Measurements from ENCODE around the gene PDSS2.

PDSS2 gene

GRCh38 chr6:107114926-107115694 lies 344.3 kb downstream of the PDSS2 start, which contains the start of gene BEND3:
BEND3 (minus strand) TSS chr6:107115515; CDS start chr6:107099285, 16,230 bp downstream.
- peak; percentile 34 for DNase-seq

DNA sequence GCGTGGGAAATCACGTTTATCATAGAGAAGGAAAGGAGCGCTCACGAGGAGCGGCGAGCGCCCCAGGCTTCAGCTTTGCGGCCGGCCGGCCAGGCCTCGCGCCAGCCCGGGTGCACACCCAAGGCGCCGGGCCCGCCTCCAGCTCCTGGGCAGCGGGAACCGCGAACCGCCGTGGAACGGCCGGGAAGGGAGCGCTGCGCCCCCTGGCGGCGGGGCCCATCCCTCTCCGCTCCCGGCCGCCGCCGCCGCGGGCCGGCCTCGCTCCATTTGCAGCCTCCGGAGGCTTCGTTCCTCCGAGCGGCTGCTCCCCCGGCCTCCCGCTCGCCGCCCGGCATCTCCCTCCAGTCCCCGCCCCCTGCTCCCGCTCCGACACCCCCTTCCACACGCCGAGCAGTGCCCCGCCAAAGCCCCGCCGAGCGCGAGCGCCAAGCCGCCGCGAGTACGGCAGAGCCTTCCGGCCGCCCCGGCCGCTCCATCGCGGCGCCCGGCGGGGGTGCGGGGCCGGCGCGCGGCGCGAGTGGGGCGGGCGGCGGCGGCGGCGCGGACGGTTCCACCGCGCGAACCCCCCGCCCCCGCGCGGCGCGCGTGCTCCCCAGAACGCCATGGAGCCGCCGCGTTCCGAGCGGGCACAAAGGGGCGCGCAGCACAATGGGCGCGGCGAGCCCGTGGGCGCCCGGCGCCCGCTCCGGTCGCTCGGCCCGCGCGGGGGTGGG lies 345.0 kb downstream of the PDSS2 start:
- DNase-seq, result peak; percentile 59

GRCh38 chr6:107110200-107110599 lies 349.2 kb downstream of the PDSS2 start:
- no peak for DNase-seq

DNA sequence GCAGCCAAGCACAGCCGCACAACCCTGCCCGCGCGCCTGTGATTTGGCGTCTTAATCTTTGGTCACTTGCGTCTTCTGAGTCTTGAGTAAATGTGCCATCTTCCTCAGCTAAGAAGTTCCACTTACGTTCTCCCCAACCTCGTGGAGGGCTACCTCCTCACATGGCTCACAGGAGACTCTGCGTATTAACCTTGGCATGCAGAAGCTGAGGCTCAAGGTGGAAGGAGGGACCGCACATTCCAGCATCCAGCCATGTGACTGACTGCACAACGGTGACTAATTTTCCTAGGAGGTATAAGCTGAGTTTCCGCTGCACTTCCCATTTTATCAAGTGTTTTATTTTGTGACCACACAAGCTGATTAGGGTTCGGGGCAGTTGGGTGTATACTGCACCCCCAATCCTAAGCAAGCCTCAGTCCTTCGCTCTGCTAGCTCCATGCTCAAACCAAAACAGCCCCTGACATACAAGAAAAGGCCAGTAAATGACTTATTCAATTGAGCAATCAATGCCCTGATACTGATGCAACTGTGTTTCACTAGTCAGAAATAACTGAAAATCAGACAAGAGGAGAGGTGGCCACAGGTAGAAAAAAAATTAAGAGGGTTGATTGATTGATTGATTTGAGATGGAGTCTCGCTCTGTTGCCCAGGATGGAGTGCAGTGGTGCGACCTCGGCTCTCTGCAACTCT lies 351.0 kb downstream of the PDSS2 start:
- no peak for DNase-seq

DNA sequence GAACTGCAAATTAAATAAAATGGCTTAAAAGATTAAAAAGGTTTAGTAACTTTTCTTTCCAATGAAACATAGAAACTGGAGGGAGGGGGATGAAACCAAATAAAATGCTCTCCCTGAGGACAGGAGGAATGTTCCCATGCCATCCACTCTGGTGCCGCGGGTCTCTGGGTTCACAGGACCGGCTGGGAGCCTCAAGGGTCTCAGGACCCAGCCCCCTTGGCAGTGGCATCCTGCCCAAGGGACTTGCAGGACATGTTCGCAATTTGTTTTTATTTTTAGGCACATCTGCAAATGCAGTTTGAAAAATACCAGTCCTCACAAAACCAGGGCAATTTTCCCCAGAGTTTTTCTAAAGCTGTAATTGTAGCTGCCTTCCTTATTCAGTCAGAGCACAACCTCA lies 351.6 kb downstream of the PDSS2 start:
- no peak for DNase-seq

- DNase-seq, result no peak
These were observed 353.2 kb downstream of the PDSS2 start for GRCh38 chr6:107106165-107106564.

DNA sequence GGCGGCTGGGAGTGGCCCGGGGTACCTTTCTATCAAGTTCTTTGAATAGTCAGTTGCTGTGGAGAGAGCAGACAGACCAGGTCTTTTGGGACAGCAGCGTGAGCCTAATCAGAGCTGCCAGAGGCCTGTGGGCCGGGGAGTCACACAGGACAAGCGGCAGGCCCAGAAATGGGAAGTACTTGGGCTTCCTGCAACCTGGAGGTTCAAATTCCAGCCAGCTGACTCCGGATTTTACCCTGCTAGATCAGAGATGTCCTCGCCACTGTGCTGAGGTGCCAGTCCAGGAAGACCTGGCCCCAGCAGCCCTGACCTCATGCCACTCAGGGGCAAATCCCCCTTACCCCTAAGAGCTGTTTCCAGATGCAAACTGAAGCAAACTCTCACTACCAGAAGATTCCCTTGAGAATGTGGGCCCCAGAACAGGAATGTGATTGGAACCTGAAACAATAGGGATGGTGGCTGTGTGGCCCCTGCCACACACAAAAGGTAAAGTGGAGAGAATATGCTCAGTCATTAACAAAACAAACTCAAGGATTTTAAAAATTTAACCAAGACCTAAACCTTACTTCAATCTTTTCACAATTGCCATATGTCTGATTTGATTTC lies 353.8 kb downstream of the PDSS2 start:
- no peak for DNase-seq

DNA sequence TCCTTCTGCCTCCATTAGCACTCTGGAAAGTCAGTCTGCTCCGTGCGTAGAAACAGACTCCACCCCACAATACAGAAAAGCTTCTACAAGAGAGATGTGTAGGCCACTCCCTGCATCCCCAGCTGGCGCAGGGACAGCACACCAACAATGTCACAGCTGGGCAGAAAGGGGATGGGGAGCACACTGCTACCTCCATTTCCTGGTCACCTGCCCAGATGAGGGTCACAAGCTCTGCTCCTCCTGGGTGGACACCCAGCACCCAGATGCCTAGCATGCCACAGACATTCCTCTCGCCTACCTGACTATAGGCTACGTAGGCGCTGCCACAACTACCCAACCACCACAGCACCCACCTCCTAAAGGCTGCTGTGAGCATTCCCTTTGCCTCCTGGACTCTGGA lies 356.3 kb downstream of the PDSS2 start:
- DNase-seq, result no peak
